Head of caudate nucleus (tissue), 42 donors: ENCODE data around the gene GRIK2.
A peak's percentile ranks its signal among the peaks of the same experiment; 100 is the strongest.
"Not testable (repeated sequence)": the region's sequence is repeated elsewhere in the genome, so short reads cannot be mapped to it uniquely, and the experiment has no call there.

Source experiments
- DNase-seq, 42 donors: peaks; one replicate each; pipeline versions ENCODE4 v3.0.0 to v3.0.0-alpha.2; 2020 to 2021; ENCODE audit warnings: mixed read lengths in 7 of 42
- intact Hi-C: fragments of 100-400 bp; cut with DNase I; formaldehyde crosslinking; loops from one replicate; pipeline ENCODE4 v1.15.0; 2022

GRIK2 gene

DNA sequence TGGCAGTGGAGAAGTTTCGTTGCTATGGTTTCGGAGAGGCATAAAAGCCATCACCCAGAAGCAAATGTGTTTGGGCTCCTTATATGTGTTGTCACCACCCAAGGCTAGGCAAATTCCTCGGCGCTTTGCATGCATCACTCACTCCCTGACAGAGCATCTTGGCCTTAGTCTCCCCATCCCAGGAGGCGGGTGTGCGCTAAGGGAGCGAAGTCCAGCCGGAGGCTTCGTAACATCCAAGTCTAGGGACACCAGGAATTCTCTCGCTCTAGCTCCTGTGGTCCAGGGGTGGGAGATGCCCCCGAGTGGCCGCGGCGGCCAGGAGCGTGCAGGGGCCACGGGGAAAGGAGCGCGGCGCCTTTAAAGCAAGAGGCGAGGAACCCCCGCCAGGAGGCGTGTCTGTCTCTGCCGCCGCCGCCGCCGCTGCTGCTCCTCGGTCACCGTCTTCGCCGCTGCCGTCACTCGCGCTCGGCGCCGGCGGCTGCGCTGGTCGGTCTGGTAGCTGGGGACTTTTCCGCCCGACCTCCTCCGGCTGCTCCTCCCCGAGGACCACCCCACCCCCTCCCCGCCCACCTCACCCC, at the start of gene GRIK2:
Gene GRIK2, plus strand, starts transcription at position 458 of the 578 bp plus-strand sequence.
- intact Hi-C loops, result no loop called here
- peak in 40 of 42 donors; percentile 29 to 86 (median 66) for DNase-seq

DNA sequence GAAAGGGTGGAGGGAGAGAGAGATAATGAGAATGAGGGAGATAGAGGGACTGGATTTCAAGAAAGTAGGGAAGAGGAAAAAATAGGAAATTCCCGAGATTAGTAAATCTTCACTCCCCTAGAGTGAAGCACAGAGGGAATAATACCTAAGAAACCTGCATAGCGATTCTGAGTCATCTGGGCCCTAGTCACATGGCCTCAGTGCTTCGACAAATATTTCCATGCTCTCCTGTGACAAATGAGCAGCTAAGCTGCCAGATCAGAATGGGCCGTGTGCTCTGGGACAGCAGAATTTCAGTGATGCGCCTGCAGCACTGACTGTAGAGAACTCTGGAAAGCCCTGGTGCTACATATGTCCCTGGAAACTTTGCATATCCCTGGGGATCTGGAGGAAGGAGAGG, 48.6 kb upstream of the GRIK2 start:
- no peak for DNase-seq
- intact Hi-C loops, result no loop called here

DNA sequence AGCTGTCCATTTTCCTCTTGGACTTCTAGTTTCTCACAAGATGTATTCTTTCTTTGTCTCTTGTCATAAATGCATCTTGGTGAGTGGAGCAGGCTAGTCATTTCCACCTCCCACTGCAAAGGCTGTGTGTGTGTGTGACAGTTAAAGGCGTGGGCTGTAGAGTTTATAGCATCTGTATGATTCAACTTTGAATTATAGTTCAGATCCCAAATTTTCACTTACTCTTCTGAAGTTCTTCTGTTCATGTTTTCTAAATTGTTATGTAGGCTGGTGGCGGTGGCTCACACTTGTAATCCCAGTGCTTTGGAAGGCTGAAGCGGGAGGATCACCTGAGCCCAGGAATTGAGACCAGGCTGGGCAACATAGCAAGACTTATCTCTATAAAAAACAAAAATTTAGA, 44.7 kb upstream of the GRIK2 start:
- intact Hi-C loops, result no loop called here
- peak in 29 of 42 donors; percentile 2 to 73 (median 30) for DNase-seq

DNA sequence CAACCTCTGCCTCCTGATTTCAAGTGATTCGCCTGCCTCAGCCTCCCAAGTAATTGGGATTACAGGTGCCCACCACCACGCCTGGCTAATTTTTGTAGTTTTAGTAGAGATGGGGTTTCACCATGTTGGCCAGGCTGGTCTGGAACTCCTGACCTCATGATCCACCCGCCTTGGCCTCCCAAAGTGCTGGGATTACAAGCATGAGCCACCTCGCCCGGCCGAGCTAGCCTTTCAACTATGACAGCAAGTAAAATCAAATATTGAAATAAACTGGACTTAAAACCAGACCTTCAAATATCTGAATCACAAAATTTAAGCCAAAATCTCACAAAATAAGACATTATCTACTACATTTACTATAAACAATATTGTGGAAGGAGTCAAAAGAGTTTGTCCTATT, 42.9 kb upstream of the GRIK2 start:
- intact Hi-C loops, DNase-seq: not testable (repeated sequence)

DNA sequence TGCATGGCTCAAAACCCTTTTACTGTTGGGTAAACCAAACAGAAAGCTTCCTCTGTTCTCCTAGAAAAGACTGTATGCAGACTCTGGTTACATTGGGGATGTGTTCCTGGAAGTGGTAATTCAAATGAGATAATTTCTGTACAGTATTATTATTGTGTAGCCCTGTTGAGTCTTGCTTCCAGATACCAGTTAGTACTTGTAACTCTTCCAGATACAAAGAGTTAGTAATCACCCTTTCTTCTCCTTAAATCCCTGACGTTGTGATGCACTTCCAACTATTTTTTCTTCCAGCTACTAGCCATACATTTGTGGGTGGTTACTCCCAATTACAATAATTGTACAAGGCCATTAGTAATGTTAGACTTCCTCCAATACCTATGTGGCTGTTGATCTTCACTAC, 42.3 kb upstream of the GRIK2 start:
- intact Hi-C loops, result no loop called here
- no peak for DNase-seq

GRCh38 chr6:101352316-101352715, 41.2 kb upstream of the GRIK2 start:
- DNase-seq, result no peak
- intact Hi-C loops, result no loop called here

- no peak for DNase-seq
- intact Hi-C loops, result no loop called here
Observed at GRCh38 chr6:101365181-101365580, 28.3 kb upstream of the GRIK2 start.

DNA sequence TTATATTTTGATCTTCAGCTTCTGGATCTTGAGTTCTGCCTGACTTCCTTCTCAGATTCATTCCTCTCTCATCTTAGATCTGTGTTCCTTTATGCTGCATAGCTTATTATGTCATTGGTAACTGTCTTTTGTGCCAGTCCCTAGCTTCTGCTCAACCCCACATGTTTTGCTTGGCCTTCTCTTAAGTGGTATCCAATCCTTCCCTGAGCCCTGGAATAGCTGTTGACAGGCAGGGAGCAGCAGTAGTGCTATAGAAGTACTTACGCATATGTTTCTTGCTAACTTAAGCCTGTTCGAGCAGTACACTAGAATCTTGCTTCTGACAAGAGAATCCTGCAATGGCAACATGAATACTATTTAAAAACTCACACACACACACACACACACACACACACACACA, 13.6 kb upstream of the GRIK2 start:
- intact Hi-C loops, result no loop called here
- DNase-seq, result no peak

GRCh38 chr6:101380897-101381630, 12.4 kb upstream of the GRIK2 start:
- intact Hi-C loops, result no loop called here
- no peak for DNase-seq

- DNase-seq, intact Hi-C loops: not testable (repeated sequence)
Observed at GRCh38 chr6:101383747-101384146, 9.8 kb upstream of the GRIK2 start.

- intact Hi-C loops, result no loop called here
- DNase-seq, result no peak
Observed at GRCh38 chr6:101386982-101387381, 6.5 kb upstream of the GRIK2 start.

DNA sequence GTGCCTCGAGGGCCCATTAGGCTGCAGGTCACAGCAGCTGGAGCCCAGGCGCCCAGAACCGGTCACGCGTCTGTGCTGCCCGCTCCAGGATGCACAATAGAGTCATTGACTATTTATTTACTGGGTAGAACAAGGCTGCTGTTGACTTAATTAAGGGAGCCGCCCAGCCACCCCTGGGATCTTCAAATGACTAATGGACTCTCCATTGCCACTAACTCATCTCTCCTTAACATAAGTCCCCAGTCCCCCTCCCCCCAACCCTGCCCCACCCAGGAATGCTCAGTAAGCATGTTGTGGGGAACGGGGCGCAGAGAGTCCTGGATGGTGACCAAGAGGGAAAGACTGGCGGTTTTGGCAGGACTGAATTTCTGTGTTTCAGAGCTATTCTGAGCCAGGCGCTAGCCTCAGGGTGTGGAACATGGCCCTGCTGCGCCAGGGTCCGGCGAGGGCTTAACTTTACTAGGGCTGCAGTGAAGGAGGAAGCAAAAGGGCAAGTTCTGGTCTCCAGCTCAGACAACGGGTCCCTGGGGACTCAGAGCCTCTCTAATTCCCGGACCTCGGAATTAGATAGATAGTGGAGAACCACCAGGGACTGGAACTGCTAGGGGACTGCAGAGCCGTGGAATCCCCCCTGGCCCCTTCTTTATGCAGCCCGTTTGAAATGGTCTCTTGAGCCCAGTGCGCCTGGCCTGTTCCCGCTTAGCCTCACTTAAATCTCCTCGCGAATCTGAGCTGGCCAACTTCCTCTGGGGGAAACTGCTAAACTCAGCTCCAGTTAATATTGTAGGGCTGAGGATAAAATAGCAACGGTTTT, 1.5 kb upstream of the GRIK2 start:
- DNase-seq, result peak in 19 of 42 donors; percentile 6 to 45 (median 33)
- intact Hi-C loops, result no loop called here

DNA sequence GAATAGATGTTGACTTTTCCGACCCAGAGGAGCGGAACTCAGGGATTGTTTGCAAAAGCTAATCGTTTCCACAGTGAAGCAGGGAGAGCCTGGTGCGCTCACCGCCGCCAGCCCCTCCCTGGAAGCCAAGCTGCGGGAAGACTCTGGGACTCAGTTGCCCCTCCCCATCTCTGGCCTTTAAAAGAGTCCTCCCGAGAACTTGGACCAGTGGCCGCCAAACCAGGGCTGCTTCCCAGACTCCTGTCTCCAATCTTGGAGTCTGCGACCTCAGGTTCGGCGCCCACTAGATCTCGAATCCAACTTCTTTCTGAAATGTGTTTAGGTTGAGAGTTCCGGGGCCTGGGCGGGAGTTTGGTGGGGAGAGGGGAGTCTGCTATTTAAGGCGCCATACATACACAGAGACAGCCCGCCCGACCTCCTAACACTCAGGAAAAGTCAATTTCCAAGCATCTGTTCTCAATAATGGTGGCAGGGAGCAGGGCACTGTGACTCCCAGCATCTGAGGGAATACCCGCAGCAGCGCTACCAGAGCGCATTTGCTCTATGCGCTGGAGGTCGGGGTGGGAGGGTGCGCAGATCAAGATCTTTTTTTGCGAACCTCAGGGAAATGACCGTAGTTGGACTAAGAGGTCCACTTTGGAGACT, 800 bp upstream of the GRIK2 start:
- intact Hi-C loops, result no loop called here
- DNase-seq, result peak in 17 of 42 donors; percentile 3 to 45 (median 22)

DNA sequence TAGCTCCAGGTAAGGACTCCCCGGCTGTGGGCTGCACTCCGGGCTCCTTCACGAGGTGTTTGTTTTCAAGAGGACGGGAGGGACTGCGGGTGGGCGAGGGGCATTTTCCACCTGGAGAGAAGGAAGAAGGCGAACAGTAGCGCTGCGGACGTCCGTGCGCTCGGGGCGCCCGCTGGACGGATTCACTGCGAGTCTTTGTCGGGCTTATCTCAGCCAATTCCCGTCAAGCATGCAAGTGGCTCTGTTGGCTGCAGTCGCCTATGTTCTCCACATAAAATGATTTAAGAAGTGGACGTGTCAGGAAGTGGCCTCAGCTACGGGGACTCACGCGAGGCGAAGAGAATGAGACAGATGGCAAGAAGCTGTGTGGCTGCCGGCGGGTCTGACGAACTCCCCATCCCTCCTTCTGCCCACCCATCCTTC, 332 bp downstream of the GRIK2 start:
- peak in 14 of 42 donors; percentile 5 to 41 (median 16) for DNase-seq
- intact Hi-C loops, result no loop called here

GRCh38 chr6:101394936-101395335, 1.4 kb downstream of the GRIK2 start:
- DNase-seq, result no peak
- intact Hi-C loops, result no loop called here

GRCh38 chr6:101395345-101395744, 1.8 kb downstream of the GRIK2 start:
- no peak for DNase-seq
- intact Hi-C loops, result no loop called here

GRCh38 chr6:101396548-101397173, 3.2 kb downstream of the GRIK2 start:
- intact Hi-C loops, result no loop called here
- peak in 29 of 42 donors; percentile 7 to 72 (median 44) for DNase-seq

DNA sequence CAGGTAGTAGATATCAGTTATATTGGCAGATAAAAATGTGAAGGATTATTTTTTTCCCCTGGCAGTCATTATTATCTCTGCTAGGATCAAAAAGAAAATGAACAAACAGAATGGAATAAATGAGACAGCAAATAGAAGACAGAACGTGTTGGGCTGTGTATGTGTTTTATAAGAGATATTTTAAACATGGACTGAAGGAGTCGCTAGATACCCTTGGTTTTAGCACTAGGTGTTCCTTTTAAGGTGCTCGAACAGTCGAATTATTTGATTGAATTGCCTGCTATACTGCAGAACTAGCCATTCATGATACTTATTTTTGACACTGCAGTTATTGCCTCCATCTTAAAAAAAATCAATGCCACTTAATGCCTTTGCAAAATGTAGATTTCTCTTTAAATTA, 3.7 kb downstream of the GRIK2 start:
- peak in 1 of 42 donors; percentile 5 for DNase-seq
- intact Hi-C loops, result no loop called here
